RWPE1 (cell line): ENCODE data around the gene ZNF277.
A peak's percentile ranks its signal among the peaks of the same experiment; 100 is the strongest.
"Not testable (repeated sequence)": the region's sequence is repeated elsewhere in the genome, so short reads cannot be mapped to it uniquely, and the experiment has no call there.

ENCODE experiments used
- CTCF ChIA-PET: fragments of 350-600 bp; sonication (Branson Sonifier 250); formaldehyde crosslinking; extraction: SDS; loops from one replicate; lab custom pipeline; 2021; lab: Yijun Ruan, JAX
- POLR2A ChIA-PET: fragments of 400-600 bp; formaldehyde crosslinking; extraction: SDS; loops from one replicate; lab custom pipeline; 2020; ENCODE audit warnings: antibody characterized with exemption; ENCODE audit not compliant: low non-redundant PET; lab: Yijun Ruan, JAX
- DNase-seq: peaks from one replicate; pipeline ENCODE4 v3.0.0; 2012; ENCODE audit warnings: low spot score
- H3K27ac ChIP-seq: fragments of 450-650 bp; 2 replicates; pipeline ENCODE4 v1.5.1; 2017
- CTCF ChIP-seq: fragments of 450-650 bp; conservative IDR thresholded peaks from 2 replicates; pipeline ENCODE4 v1.5.1; 2017; ENCODE audit warnings: low read depth, mild to moderate bottlenecking

ZNF277 gene

GRCh38 chr7:112234147-112234546, 27.7 kb downstream of the ZNF277 start:
- ChIA-PET CTCF (no interaction called here), POLR2A (no interaction called here)
- no peak for DNase-seq
- H3K27ac ChIP-seq: no peak overlapping the region
- no peak for TF ChIP-seq CTCF

- ChIA-PET CTCF (interaction anchor here (0.6 kb wide), 1 partner anchor 27 kb away, joined by 3 read pairs; no protein-coding TSS in a partner anchor), POLR2A (no interaction called here)
- DNase-seq: no peak
- TF ChIP-seq CTCF: no peak
- H3K27ac ChIP-seq: no peak overlapping the region
Observed at GRCh38 chr7:112236597-112236996, 30.1 kb downstream of the ZNF277 start.

GRCh38 chr7:112238330-112238729, 31.8 kb downstream of the ZNF277 start:
- no peak overlapping the region for H3K27ac ChIP-seq
- TF ChIP-seq CTCF: no peak
- POLR2A ChIA-PET: no interaction called here
- CTCF ChIA-PET: no interaction called here
- DNase-seq: no peak

GRCh38 chr7:112238852-112239610, 32.5 kb downstream of the ZNF277 start:
- DNase-seq: peak; percentile 12
- ChIA-PET POLR2A (no interaction called here), CTCF (no interaction called here)
- no peak overlapping the region for H3K27ac ChIP-seq
- no peak for TF ChIP-seq CTCF

GRCh38 chr7:112248598-112248997, 42.1 kb downstream of the ZNF277 start:
- ChIA-PET POLR2A (no interaction called here), CTCF (no interaction called here)

GRCh38 chr7:112249967-112250366, 43.5 kb downstream of the ZNF277 start:
- H3K27ac ChIP-seq, DNase-seq, POLR2A ChIA-PET, CTCF ChIA-PET: not testable (repeated sequence)

More at GRCh38 chr7:112248598-112248997, 42.1 kb downstream of the ZNF277 start:
- no peak for TF ChIP-seq CTCF
- DNase-seq: no peak
- H3K27ac ChIP-seq: no peak overlapping the region

GRCh38 chr7:112252141-112252540, 45.6 kb downstream of the ZNF277 start:
- H3K27ac ChIP-seq: no peak overlapping the region
- no peak for DNase-seq
- CTCF ChIA-PET: no interaction called here
- no peak for TF ChIP-seq CTCF
- POLR2A ChIA-PET: no interaction called here
